Occipital lobe (tissue), 2 donors: Measurements from ENCODE around the gene MRGPRG. TPM values are rescaled to one million over a fixed set of nuclear protein-coding genes. Genes with fewer than 3 reads are reported as not detected.

Experiments used
- DNase-seq: peaks from one replicate; lab custom pipeline; 2025; lab: John Stamatoyannopoulos, UW
- total RNA-seq: library from RNA; depleted of rRNA; stranded (reverse); fragments of >200 nt; gene quantifications from one replicate; pipeline ENCODE4 v1.2.3, GENCODE V29; 2014

Gene MRGPRG
- total RNA-seq, 1 donor from 2014 or later: not detected

DNA sequence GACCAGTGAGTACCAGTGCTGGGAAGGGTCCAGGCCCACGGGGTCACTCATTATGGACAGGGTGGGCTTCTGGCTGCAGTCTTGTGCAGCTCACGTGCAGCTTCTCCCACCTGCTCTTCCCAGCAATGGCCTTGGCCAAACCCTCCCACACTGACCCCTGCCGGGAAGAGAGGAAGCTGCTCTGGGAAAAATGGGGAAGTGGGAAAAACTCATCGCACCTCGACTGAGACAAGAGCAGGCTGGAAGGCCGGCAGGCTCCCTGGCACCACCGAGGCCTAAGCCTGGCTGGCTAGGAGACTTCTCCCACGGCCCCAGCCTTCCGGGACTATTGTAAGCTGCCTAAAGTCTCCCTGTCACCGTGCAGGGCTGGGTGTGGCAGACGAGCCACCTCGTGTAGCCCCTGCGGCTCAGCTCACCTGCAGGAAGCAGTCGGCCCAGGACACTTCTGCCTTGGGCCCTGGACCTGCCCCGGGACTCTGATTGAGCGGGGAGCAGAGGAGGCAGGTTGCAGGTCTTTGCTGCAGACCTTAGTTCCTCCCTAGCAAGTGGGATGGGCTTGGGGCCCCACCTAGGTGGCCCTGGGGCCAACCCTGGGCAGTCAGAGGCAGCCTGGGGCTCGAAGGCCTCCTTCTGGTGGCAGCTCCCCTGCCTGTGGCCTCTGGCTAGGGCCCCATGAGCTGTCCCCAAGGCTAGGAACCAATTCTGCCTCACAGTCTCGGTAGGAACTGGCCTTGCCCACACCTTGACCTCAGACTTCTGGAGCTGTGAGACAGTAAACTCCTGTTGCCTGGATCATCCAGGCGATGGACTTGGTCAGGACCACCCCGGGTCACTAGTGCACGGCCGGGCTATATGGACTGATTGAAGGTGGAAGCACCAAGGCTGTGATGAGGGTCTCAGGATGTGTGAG, 23.1 kb downstream of the MRGPRG start:
- DNase-seq: no peak

DNA sequence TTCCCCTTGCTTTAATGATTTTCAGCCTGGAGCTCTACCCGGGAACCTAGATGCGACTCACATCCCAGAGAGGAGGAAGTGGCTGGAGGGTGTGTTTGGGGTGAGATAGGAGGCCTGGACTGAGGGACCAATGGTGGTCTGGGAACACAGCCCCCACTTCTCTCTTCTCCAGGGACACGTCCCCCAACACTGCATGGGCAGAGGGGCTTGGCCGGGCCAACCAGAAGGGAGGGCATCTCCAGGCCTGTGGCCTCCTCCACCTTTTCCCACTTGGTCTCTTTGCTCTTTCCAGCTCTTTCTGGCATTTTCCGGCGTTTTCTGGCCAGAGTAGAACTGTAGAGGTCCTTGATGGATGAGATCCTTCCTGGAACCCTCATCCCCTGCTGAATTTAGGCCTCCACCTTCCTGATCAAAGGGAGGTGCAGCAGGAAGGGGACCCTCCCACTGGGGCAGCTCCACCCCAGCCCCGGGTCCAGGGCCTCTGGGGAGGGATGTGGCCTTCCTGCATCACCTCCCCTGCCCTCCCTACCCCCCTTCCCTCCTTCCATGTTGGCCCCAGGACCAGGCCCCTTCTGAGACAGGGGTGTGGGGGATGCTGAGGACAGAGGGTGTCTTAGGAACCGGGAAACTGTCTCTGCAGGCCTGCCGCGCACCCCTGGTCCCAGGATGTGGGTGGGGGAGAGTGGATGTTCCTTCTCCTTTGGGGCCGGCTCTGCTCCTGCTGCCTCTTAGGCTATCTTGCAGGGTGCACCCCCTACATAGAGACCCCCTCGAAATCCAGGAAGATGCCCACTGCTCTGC, 24.4 kb downstream of the MRGPRG start:
- no peak for DNase-seq

GRCh38 chr11:3193373-3194015, 25.1 kb downstream of the MRGPRG start:
- no peak for DNase-seq

DNA sequence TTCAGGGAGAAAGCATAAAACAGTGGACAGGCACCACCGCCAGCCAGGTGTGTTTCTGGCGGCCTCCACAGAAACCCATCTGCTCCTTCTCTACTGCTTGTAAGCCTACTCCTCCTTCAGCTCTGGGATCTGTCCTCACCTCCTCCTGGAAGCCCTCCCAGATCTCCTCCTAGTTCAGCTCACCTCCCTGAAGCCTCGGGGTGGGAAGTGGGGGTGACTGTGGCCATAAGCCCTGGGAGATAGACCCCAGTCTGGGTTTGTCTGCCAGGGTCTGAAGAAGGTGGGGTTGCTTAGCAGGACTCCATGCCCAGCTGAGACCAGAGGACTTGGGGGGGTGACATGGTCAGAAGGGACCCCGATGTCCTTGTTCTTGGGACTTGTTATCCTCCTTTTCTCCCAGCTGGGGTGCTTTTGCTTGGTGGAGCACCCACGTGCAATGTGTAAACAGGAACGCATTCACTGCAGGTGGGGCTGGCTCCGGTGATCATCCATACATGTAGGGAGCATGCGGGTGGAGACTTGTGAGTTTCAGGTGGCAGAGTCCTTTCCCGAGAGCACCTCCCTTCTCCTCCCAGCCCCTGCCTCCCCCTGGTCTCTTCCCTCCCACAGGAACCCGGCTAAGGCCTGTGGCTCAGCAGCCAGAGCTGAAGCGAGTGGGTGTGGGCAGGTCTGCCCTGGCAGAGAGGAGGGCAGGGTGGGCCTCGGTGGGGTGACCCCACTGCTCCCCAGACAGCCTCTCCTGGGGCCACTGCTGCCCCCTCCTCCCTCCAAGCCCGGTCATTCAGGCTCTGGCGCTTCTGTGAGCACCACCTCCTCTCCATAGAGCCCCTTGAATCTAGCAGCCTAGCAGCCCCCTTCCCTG, 25.9 kb downstream of the MRGPRG start:
- no peak for DNase-seq

GRCh38 chr11:3191586-3192324, 26.9 kb downstream of the MRGPRG start:
- no peak for DNase-seq

- DNase-seq: no peak
These were observed 28.0 kb downstream of the MRGPRG start for GRCh38 chr11:3190600-3190999.

DNA sequence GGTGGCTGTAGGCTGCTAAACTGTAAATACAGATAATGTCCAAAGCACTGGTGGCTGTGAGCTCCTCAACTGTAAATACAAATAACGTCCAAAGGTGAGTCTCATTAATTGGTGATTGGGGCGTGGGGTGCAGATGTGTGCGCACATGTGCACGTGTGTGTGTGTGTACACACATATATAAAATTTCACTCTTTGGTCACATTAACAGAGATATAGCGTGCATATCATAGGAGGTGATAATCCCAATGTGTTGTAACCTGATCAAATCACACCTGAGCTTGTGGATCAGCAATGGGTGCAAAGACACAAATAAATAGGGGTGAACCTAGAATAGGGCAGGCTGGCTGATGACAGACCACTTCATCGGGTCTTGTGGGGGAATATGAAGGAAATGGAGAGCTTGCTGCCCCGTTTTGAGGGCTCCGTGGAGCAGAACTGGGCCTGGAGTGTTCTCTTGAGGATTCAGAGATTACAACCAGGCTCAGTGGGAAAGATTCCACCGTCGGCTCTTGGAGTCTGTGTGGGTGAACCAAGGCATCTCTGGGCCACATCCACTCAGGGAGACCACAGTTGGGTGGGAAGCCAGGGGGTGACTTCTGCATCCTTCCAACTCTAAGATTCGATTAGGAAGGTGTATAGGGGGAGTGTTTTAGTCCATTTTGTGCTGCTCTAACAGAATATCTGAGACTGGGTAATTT, 28.6 kb downstream of the MRGPRG start:
- DNase-seq: no peak

DNA sequence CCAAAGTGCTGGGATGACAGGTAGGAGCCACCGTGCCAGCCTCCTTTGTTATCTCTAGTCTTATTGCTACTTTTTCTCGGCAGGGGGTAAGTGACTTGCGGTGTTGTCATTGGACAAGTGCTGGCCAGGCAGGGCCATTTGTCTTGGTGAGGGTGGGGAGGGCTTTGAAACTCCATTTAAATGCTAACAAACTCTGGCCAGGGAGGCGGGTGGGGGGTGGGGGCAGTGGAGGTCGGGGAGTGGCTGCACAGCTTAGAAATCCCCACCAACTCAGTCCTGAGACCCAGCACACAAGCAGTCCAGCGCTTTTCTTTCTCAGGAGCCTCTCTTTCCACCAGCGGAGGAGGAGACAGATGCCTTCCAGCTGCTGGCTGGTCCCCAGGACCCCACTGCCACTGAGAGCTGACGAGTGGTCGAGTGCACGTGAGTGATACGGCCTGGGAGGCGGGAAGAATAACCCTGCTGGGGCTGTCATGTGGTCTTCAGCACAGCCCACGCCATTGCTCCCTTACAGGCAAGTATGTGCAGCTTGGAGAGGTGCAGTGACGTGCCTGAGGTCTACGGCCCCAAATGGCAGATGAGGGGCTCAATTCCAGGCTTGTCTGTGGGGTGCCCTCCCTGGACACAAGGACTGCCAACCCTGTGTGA, 29.3 kb downstream of the MRGPRG start:
- DNase-seq: no peak

- DNase-seq: no peak
These were observed 30.0 kb downstream of the MRGPRG start for GRCh38 chr11:3188496-3189195.

DNA sequence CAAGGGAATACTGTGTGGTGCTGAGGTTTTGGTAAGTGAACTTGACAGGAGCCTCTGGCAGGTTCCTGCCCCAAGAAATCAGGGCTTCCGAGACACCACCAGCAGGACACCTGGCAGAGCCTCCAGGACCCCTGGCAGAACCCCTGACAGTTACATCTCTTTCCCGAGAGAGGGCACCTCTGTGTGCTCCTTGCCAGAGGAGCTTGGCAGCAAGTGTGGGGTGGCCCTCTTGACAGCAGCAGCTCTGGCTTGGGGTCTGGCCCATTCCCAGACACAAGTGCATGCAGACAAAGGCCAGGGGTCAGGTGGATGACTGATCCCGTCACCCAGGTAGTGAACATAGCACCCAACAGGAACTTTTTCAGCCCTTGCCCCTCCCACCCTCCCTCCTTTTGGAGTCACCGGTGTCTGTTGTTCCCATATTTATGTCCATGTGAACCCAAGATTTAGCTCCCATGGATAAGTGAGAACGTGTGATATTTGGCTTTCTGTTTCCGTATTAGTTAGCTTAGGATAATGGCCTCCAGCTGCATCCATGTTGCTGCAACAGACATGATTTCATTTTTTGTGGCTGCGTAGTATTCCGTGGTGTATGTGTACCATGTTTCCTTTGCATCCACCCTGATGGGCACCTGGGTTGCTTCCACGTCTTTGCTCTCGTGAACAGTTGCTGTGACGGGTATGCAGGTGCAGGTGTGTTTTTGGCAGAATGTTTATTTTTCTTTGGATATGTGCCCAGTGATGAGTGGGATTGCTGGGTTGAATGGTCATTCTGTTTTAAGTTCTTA, 32.3 kb downstream of the MRGPRG start:
- no peak for DNase-seq

DNA sequence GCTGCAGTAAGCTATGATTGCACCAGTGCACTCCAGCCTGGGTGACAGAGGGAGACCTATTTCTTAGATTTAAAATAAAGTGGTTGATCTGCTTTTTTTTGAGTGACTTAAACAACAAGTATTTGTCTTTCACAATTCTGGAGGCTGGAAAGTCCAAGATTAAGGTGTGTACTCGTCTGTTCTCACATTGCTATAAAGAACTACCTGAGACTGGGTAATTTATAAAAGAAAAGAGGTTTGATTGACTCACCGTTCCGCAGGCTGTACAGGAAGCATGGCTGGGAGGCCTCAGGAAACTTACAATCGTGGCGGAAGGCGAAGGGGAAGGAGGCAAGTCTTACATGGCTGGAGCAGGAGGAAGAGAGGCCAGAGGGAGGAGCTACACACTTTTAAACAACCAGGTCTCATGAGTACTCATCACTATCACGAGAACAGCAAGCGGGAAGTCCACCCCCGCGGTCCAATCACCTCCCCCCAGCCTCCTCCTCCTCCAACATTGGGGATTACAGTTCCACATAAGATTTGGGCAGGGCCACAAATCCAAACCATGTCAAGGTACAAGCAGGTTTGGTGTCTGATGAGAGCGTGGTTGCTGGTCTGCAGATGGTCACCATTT, 33.8 kb downstream of the MRGPRG start:
- no peak for DNase-seq

DNA sequence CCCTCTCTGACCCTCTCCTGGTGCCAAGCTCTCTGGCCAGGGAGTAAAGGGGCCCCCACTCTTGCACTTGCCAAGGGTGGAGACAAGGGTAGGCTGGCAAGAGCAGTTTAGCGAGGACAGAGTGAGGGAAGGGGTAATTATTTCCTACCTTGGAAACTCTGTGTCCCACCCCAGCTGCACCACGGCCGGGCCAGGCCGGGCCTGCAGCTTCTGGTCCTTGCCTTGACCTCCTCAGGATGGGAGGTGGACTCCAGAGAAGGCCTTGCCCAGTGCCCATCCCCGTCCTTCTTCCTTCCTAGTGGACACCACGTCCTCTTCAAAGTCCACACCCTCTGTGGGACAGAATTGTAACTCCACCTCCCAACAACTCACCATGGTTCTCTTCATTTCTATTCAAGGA, 35.1 kb downstream of the MRGPRG start:
- no peak for DNase-seq

DNA sequence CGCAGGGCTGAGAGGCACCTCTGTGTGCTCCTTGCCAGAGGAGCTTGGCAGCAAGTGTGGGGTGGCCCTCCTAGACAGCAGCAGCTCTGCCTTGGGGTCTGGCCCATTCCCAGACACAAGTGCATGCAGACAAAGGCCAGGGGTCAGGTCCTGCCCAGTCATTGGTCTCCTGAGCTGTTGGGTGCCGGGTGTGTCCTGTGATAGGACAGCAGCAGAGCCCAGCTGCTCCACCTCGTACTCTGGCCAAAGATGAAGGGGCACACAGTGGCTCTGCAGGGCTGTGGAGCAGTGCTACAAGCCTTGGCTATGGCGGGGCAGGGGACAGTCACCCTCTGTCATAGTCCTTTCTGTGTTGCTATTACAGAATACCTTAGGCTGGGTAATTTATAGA, 36.2 kb downstream of the MRGPRG start:
- no peak for DNase-seq

- no peak for DNase-seq
These were observed 36.7 kb downstream of the MRGPRG start for GRCh38 chr11:3181725-3182461.

DNA sequence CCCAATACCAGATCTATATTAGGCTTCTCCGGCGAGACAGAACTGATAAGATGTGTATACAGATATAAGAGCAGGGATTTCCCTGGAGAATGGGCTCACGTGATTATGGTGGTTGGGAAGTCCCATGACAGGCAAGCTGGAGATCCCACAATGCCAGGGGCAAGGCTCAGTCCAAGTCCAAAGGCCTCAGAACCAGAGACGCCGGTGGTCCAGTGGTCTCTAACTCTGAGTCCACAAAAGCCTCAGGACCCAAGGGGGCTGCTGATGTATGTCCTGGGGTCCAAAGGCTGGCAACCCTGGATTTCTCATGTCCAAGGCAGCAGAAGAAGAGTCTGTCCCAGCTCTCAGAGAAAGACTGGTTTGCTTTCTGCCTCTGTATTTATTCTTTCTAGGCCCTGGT, 37.7 kb downstream of the MRGPRG start:
- no peak for DNase-seq

DNA sequence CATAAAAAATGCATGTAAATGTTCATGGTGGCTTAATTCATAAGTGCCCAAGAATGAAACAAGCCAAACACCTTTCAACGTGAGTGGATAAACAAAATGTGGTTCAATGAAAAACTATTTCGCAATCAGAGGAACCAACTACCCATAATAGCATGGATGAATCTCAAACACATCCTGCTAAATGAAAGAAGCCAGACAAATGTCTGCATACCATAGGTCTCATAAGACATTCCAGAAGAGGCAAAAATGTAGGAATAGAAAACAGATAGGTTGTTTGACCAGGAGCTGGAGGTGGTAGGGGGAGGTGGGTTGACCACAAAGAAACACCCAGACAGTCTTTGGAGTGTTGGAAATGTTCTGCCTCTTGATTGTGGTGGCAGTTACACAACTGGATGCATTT, 40.3 kb downstream of the MRGPRG start:
- no peak for DNase-seq

- DNase-seq: no peak
These were observed 40.7 kb downstream of the MRGPRG start for GRCh38 chr11:3177931-3178330.
